ENCODE measurements around the gene CGGBP1.

CGGBP1 gene

DNA sequence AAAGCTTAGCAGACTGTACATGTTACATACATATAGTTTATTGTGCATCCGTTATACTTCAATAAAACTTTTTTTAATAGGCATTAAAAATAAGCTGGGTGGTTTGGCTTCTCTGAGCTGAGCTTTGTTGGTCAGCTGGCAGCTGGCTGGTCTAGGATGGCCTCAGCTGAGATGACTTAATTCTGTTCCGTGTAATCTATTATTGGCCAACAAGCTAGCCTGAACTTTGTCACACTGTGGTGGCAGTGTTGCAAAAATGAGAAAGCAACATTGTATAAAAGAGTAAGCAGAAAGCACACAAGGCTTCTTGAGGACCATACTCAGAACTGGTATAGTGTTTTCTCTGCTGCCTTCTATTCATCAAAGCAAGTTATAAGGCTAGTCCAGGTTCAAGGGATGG is 45.2 kb downstream of the CGGBP1 start:
- Histone ChIP-seq H2AFZ (ENCODE audit: low read depth, low read length, severe bottlenecking) (no peak overlapping the region), H3F3A (ENCODE audit: insufficient read depth) (no peaks in the 10 kb centered on the region), H3K9me2 (replicated peaks; ENCODE audit: insufficient read depth, low read length) (no peaks in the 10 kb centered on the region), H3K79me2 (ENCODE audit: insufficient read depth, low read length) (no peaks in the 10 kb centered on the region), H3K27ac (ENCODE audit: low read depth, low read length) (no peak overlapping the region), H3K4me2 (ENCODE audit: low read depth, low read length, poor library complexity, severe bottlenecking) (no peak overlapping the region), H3K36me3 (ENCODE audit: low read length) (no peaks in the 10 kb centered on the region), H4K20me1 (ENCODE audit: low read depth, low read length) (no peaks in the 10 kb centered on the region), H3K4me3 (ENCODE audit: insufficient read depth, low read length, poor library complexity, severe bottlenecking) (no peak overlapping the region), H3K9me3 (ENCODE audit: insufficient read depth, low read length) (no peaks in the 10 kb centered on the region), H3K9ac (ENCODE audit: low read length) (no peak overlapping the region), H3K27me3 (ENCODE audit: low read length) (no peaks in the 10 kb centered on the region)
- no peak for TF ChIP-seq EZH2phosphoT487 (conservative IDR thresholded peaks at IDR 0.05; ENCODE audit: low read length)
- TF ChIP-seq, protein P1, sequence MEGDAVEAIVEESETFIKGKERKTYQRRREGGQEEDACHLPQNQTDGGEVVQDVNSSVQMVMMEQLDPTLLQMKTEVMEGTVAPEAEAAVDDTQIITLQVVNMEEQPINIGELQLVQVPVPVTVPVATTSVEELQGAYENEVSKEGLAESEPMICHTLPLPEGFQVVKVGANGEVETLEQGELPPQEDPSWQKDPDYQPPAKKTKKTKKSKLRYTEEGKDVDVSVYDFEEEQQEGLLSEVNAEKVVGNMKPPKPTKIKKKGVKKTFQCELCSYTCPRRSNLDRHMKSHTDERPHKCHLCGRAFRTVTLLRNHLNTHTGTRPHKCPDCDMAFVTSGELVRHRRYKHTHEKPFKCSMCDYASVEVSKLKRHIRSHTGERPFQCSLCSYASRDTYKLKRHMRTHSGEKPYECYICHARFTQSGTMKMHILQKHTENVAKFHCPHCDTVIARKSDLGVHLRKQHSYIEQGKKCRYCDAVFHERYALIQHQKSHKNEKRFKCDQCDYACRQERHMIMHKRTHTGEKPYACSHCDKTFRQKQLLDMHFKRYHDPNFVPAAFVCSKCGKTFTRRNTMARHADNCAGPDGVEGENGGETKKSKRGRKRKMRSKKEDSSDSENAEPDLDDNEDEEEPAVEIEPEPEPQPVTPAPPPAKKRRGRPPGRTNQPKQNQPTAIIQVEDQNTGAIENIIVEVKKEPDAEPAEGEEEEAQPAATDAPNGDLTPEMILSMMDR (IDR thresholded peaks at IDR 0.05; ENCODE audit: insufficient read depth, low read length, poor library complexity, severe bottlenecking) = no peak

DNA sequence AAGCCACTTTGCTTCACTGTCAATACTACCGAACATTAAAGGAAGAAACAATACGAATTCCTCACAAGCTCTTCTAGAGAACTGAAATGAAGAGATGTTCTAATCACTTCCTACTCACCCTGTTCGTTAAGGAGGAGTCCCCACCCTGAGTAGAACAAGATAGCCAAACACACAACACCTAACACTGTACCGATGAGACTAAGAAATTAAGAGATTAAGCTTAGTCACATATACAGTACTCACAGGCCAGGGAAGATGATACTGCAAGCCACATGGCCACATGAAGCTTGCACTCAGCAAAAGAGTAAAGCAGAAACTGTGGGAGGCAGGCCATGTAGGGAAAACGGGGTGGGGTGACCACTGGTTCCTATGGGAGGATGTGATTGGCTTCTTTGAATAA is 48.0 kb downstream of the CGGBP1 start:
- TF ChIP-seq, protein P1 (IDR thresholded peaks at IDR 0.05; ENCODE audit: insufficient read depth, low read length, poor library complexity, severe bottlenecking) = no peak
- TF ChIP-seq EZH2phosphoT487 (conservative IDR thresholded peaks at IDR 0.05; ENCODE audit: low read length) = no peak
- no peak overlapping the region for H2AFZ ChIP-seq (ENCODE audit: low read depth, low read length, severe bottlenecking)
- H3K36me3 ChIP-seq (ENCODE audit: low read length) = no peaks in the 10 kb centered on the region
- no peak overlapping the region for H3K4me2 ChIP-seq (ENCODE audit: low read depth, low read length, poor library complexity, severe bottlenecking)
- no peaks in the 10 kb centered on the region for H3K9me2 ChIP-seq (replicated peaks; ENCODE audit: insufficient read depth, low read length)
- H3K9me3 ChIP-seq (ENCODE audit: insufficient read depth, low read length) = no peaks in the 10 kb centered on the region
- no peaks in the 10 kb centered on the region for H3K27me3 ChIP-seq (ENCODE audit: low read length)
- H3K27ac ChIP-seq (ENCODE audit: low read depth, low read length) = no peak overlapping the region
- no peaks in the 10 kb centered on the region for H3F3A ChIP-seq (ENCODE audit: insufficient read depth)
- H4K20me1 ChIP-seq (ENCODE audit: low read depth, low read length) = no peaks in the 10 kb centered on the region
- H3K79me2 ChIP-seq (ENCODE audit: insufficient read depth, low read length) = no peaks in the 10 kb centered on the region
- H3K9ac ChIP-seq (ENCODE audit: low read length) = no peak overlapping the region
- H3K4me3 ChIP-seq (ENCODE audit: insufficient read depth, low read length, poor library complexity, severe bottlenecking) = no peak overlapping the region

DNA sequence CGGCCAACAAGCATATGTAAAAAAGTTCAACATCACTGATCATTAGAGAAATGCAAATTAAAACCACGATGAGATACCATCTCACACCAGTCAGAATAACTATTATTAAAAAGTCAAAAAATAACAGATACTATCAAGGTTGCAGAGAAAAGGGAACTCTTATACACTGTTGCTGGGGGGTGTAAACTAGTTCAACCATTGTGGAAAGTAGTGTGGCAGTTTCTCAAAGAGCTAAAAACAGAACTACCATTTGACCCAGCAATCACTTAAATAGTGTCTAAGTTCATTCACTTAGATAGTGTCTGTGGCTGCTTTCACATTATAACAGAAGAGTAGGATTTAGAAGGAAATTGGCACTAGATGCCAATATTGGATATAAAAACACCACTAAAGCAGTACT is 49.7 kb downstream of the CGGBP1 start:
- H3K79me2 ChIP-seq (ENCODE audit: insufficient read depth, low read length) = no peaks in the 10 kb centered on the region
- no peaks in the 10 kb centered on the region for H3F3A ChIP-seq (ENCODE audit: insufficient read depth)
- H3K9ac ChIP-seq (ENCODE audit: low read length) = no peak overlapping the region
- H3K27ac ChIP-seq (ENCODE audit: low read depth, low read length) = no peak overlapping the region
- H2AFZ ChIP-seq (ENCODE audit: low read depth, low read length, severe bottlenecking) = no peak overlapping the region
- H3K9me2 ChIP-seq (replicated peaks; ENCODE audit: insufficient read depth, low read length) = no peaks in the 10 kb centered on the region
- no peak overlapping the region for H3K4me2 ChIP-seq (ENCODE audit: low read depth, low read length, poor library complexity, severe bottlenecking)
- H3K27me3 ChIP-seq (ENCODE audit: low read length) = no peaks in the 10 kb centered on the region
- no peaks in the 10 kb centered on the region for H3K36me3 ChIP-seq (ENCODE audit: low read length)
- no peak for TF ChIP-seq EZH2phosphoT487 (conservative IDR thresholded peaks at IDR 0.05; ENCODE audit: low read length)
- TF ChIP-seq, protein P1 (IDR thresholded peaks at IDR 0.05; ENCODE audit: insufficient read depth, low read length, poor library complexity, severe bottlenecking) = no peak
- no peaks in the 10 kb centered on the region for H3K9me3 ChIP-seq (ENCODE audit: insufficient read depth, low read length)
- no peak overlapping the region for H3K4me3 ChIP-seq (ENCODE audit: insufficient read depth, low read length, poor library complexity, severe bottlenecking)
- no peaks in the 10 kb centered on the region for H4K20me1 ChIP-seq (ENCODE audit: low read depth, low read length)

Data from SU-DHL-6 (cell line).